HG02970 (cell line): ENCODE data around the gene KRTAP4-4.
"Not testable (repeated sequence)": the region's sequence is repeated elsewhere in the genome, so short reads cannot be mapped to it uniquely, and the experiment has no call there.

Source experiments
- ATAC-seq: cut with Tn5 transposase; IDR thresholded peaks from one replicate; pipeline ENCODE4 v1.9.1; 2021; ENCODE audit warnings: mild to moderate bottlenecking, moderate library complexity, moderate number of reproducible peaks; ENCODE audit not compliant: unreplicated experiment, low FRiP score

KRTAP4-4 gene

GRCh38 chr17:41149652-41149985, 10.9 kb downstream of the KRTAP4-4 start, which contains the start of gene KRTAP4-5:
Gene KRTAP4-5 (minus strand): TSS chr17:41149825. CDS start chr17:41149767, 58 bp downstream.
- no peak for ATAC-seq

DNA sequence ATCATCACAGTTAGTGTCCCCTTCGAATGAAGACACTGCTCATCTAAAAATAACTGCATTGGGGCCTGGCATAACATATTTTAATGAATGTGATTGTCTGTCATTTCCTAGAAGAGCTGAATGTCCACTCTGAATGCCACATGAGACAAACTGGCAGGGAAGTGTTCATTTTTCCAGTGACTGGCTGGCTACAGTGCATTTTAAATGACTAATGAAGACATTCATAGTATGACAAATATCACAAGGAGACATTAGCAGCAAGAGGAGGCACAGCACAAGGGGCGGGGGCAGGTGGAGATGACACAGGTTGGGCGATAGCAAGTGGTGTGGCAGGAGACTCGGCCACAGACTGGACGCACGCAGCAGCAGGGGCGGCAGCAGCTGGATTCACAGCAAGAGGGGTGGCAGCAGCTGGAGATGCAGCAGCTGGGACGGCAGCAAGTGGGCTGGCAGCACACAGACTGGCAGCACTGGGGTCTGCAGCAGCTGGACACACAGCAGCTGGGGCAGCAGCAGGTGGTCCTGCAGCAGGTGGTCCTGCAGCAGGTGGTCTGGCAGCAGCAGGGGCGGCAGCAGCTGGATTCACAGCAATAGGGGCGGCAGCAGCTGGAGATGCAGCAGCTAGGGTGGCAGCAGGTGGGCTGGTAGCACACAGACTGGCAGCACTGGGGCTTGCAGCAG, 11.4 kb downstream of the KRTAP4-4 start:
- not testable (repeated sequence) for ATAC-seq

- ATAC-seq: no peak
These were observed 12.9 kb downstream of the KRTAP4-4 start for GRCh38 chr17:41147531-41148204.

DNA sequence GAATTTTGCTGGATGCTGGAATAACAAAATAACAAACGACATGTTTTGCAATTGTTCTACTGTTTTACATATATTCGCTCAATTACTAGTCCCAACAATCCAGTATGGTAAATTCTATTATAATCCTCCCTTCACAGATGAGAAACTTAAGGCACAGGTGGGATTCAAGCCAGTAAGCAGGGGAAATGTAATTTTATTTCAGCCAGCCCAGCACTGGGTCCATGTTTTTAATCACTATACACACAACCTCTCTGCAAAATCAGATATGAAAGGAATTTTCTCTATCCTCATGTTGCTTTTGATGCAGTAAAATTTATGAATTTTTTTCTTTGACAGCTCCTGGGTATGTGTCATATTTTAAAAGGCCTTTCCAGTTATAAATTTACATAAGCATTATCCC, 15.3 kb downstream of the KRTAP4-4 start:
- ATAC-seq: no peak

- ATAC-seq: no peak
These were observed 15.7 kb downstream of the KRTAP4-4 start for GRCh38 chr17:41144846-41145245.

GRCh38 chr17:41141361-41141760, 19.2 kb downstream of the KRTAP4-4 start:
- ATAC-seq: no peak

DNA sequence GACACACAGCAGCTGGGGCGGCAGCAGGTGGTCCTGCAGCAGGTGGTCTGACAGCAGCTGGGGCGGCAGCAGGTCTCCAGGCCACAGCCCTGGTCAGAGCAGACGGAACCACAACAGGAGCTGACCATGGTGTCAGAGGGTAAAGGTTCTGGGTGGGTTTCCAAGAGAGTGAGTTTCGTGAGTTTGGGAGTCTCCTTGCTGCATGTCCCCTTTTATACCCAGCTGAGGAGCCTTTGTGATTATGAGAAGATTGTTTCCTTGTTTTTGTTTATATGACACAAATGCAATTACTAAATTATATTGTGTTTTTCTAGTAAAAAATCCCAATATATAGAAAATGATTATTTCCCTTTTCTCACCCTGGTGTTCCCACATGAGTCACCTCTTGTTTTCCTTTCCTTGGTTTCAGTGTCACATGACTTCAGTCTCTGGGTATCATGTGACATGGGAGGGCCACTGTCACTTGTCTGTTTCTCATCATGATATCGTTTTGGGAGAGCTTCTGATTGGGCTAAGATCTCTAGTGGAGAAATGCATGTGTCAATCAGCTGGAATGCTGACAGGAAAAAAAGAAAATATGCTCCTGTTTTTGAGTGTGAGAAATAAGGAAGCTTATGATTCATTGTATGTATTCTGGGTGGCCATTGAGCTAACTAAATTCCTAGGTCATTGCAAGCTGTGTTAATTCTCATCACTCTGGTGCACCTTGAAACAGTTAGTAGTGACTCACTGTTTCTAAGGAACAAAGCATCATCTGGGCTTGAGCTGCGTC, 20.0 kb downstream of the KRTAP4-4 start, which contains the start of gene KRTAP4-6:
Gene KRTAP4-6 (minus strand): TSS at position 185 of the 772 bp plus-strand sequence. CDS start 57 bp downstream, at position 128.
- ATAC-seq: no peak

DNA sequence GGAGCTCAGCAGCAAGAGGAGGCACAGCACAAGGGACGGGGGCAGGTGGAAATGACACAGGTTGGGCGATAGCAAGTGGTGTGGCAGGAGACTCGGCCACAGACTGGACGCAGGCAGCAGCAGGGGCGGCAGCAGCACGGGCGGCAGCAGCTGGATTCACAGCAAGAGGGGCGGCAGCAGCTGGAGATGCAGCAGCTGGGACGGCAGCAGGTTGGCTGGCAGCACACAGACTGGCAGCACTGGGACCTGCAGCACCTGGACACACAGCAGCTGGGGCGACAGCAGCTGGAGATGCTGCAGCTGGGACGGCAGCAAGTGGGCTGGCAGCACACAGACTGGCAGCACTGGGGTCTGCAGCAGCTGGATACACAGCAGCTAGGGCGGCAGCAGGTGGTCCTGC, 20.7 kb downstream of the KRTAP4-4 start:
- ATAC-seq: not testable (repeated sequence)

DNA sequence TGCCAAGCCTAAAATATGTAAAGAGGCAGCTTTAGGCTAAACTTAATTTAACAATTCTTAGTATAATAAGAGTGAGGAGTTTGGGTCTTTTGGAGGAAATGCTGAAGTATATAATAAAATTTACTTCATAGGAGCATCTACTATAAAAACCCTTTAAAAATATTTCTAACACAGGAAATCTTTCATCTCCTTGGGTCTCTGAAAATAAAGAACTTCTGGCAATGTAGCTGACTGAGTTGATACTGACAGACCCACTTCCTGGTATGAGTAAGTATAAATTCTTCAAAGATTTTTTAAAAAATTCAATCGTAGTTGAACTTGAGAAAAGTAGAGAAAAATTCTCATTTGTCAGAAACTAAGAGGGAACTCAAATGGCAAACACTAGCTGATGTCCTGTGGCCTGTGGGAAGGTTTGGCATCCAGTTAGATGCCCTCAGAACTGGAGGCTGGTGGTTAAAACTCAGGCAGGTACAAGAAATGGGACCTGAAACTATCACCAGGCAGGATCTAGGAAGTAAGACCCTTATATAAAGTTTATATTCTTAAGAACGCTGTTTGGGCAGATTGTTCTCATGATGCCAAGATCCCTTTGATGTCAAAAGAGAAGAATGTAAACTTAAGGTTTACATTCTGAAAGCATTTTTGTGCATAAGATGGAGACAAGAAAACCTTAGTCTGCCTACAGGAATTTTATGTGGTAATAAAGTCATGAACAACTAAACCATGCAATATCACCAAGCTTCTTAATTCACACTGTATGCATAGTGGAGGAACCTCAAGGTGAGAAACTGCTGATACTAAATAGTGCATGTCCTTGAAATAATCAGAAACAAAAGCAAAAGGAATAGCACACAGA, 26.4 kb downstream of the KRTAP4-4 start:
- no peak for ATAC-seq

- ATAC-seq: no peak
These were observed 28.6 kb downstream of the KRTAP4-4 start for GRCh38 chr17:41131979-41132378.

GRCh38 chr17:41127371-41127770, 33.2 kb downstream of the KRTAP4-4 start:
- ATAC-seq: no peak

GRCh38 chr17:41126412-41126811, 34.1 kb downstream of the KRTAP4-4 start:
- no peak for ATAC-seq

GRCh38 chr17:41125064-41125463, 35.5 kb downstream of the KRTAP4-4 start:
- ATAC-seq: no peak

GRCh38 chr17:41123991-41124371, 36.6 kb downstream of the KRTAP4-4 start, which contains the start of gene KRTAP4-12:
Gene KRTAP4-12 (minus strand): TSS chr17:41124182. CDS start chr17:41124122, 60 bp downstream.
- not testable (repeated sequence) for ATAC-seq

DNA sequence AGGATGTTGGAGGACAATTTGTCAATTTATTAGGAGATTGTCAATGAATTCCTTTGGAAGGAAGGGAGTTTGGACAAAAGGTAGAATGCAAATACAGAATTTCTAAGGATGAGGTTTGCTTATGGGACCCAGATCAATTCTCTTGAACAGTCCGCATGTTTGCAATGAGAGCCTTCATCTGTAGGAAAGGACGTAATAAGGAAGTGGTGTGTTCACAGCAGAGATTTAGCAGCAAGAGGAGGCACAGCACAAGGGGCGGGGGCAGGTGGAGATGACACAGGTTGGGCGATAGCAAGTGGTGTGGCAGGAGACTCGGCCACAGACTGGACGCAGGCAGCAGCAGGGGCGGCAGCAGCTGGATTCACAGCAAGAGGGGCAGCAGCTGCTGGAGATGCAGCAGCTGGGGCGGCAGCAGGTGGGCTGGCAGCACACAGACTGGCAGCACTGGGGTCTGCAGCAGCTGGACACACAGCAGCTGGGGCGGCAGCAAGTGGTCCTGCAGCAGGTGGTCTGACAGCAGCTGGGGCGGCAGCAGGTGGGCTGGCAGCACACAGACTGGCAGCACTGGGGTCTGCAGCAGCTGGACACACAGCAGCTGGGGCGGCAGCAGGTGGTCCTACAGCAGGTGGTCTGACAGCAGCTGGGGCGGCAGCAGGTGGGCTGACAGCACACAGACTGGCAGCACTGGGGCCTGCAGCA, 37.1 kb downstream of the KRTAP4-4 start:
- ATAC-seq: not testable (repeated sequence)

- ATAC-seq: no peak
These were observed 38.8 kb downstream of the KRTAP4-4 start for GRCh38 chr17:41121742-41122141.

GRCh38 chr17:41119696-41120690, 40.6 kb downstream of the KRTAP4-4 start:
- not testable (repeated sequence) for ATAC-seq

GRCh38 chr17:41118721-41119120, 41.8 kb downstream of the KRTAP4-4 start:
- ATAC-seq: no peak
